Stomach (tissue), 4 donors: ENCODE data around the gene GFRA3.

Experiments
- POLR2A ChIP-seq, 4 donors: fragments of 450-650 bp; IDR thresholded peaks; one replicate each; pipeline ENCODE4 v1.6.1; 2016; ENCODE audit warnings: antibody characterized with exemption in 4 of 4, control low read depth in 2 of 4, mild to moderate bottlenecking in 1 of 4, moderate library complexity in 1 of 4
- TF ChIP-seq, protein P1 (sequence below), 7 experiments: fragments of 450-650 bp in 4 of 7; fragments of 200-600 bp in 3 of 7; sonication (generic) in 3 of 7; IDR thresholded peaks; one replicate each; pipeline ENCODE4 v1.5.1; 2016 to 2019; ENCODE audit warnings: antibody characterized with exemption in 7 of 7, control low read depth in 2 of 7, mild to moderate bottlenecking in 1 of 7

DNA sequence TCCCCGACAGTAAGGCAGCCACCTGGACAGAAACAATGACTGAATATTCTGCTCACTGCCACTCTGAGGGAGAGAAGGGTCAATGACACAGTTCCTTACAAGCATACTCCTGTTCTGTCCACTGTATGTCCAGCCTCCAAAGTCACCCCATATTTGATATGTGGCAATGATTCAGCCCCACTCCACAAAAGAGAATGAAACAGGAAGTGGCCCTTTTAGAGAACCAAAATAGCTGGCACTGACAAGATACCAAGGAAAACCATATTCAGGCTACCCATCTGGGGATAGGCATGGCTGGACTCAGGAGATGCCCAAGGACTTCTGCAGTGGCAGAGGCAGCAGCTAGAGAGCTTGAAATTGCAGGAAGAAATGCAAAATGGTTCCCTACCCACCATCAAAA lies 12.8 kb upstream of the GFRA3 start:
- no peak for TF ChIP-seq POLR2A (IDR thresholded peaks at IDR 0.05)
- TF ChIP-seq, protein P1, sequence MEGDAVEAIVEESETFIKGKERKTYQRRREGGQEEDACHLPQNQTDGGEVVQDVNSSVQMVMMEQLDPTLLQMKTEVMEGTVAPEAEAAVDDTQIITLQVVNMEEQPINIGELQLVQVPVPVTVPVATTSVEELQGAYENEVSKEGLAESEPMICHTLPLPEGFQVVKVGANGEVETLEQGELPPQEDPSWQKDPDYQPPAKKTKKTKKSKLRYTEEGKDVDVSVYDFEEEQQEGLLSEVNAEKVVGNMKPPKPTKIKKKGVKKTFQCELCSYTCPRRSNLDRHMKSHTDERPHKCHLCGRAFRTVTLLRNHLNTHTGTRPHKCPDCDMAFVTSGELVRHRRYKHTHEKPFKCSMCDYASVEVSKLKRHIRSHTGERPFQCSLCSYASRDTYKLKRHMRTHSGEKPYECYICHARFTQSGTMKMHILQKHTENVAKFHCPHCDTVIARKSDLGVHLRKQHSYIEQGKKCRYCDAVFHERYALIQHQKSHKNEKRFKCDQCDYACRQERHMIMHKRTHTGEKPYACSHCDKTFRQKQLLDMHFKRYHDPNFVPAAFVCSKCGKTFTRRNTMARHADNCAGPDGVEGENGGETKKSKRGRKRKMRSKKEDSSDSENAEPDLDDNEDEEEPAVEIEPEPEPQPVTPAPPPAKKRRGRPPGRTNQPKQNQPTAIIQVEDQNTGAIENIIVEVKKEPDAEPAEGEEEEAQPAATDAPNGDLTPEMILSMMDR (IDR thresholded peaks at IDR 0.05) = no peak
